ENCODE data around the gene POLR3K.

POLR3K gene

DNA sequence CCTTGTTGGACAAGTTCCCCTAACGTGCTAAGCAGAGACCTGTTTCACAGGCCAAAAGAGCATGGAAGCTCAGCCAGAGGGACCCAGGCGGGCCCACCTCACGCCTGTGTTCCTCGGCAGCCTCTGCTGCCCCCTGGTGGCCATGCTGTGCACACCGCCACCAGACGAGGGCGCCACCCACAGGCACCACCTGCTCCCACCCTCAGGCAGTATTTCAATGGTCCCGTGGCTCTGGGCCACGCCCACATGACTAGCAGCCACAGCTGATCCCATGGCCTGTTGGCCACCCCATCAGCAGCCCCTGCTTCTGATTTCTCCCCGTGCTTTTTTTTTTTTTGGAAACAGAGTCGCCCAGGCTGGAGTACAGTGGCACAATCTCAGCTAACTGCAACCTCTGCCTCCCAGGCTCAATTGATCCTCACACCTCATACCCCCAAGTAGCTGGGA lies 43.5 kb upstream of the POLR3K start:
- H3K4me3 ChIP-seq (ENCODE audit: low read depth, low read length): no peak overlapping the region
- peak; percentile 100 for TF ChIP-seq CTCF (IDR thresholded peaks at IDR 0.05; ENCODE audit: low read depth, low read length)
- H3K36me3 ChIP-seq: peaks cover 23% of the 10 kb centered on the region; the same call in 1 of the 2 replicates
- no peak overlapping the region for H3K27ac ChIP-seq
- H3K9me3 ChIP-seq (ENCODE audit: severe bottlenecking): no peaks in the 10 kb centered on the region
- peak; percentile 92 for DNase-seq
- H3K27me3 ChIP-seq (ENCODE audit: insufficient read depth, low read depth, severe bottlenecking): no peaks in the 10 kb centered on the region

- no peaks in the 10 kb centered on the region for H3K9me3 ChIP-seq (ENCODE audit: severe bottlenecking)
- H3K36me3 ChIP-seq: peaks cover 24% of the 10 kb centered on the region; the same call in 1 of the 2 replicates
- no peak overlapping the region for H3K4me3 ChIP-seq (ENCODE audit: low read depth, low read length)
- no peak for DNase-seq
- no peaks in the 10 kb centered on the region for H3K27me3 ChIP-seq (ENCODE audit: insufficient read depth, low read depth, severe bottlenecking)
- no peak for TF ChIP-seq CTCF (IDR thresholded peaks at IDR 0.05; ENCODE audit: low read depth, low read length)
- H3K27ac ChIP-seq: no peak overlapping the region
Observed at GRCh38 chr16:94918-95265, 41.5 kb upstream of the POLR3K start.

GRCh38 chr16:92431-93339 lies 39.3 kb upstream of the POLR3K start:
- no peak for TF ChIP-seq CTCF (IDR thresholded peaks at IDR 0.05; ENCODE audit: low read depth, low read length)
- Histone ChIP-seq H3K4me3 (ENCODE audit: low read depth, low read length) (no peak overlapping the region), H3K27me3 (ENCODE audit: insufficient read depth, low read depth, severe bottlenecking) (no peaks in the 10 kb centered on the region), H3K9me3 (ENCODE audit: severe bottlenecking) (no peaks in the 10 kb centered on the region), H3K36me3 (peaks cover 36% of the 10 kb centered on the region; the same call in 1 of the 2 replicates), H3K27ac (no peak overlapping the region)
- no peak for DNase-seq

- TF ChIP-seq CTCF (IDR thresholded peaks at IDR 0.05; ENCODE audit: low read depth, low read length): no peak
- Histone ChIP-seq H3K36me3 (peaks cover 45% of the 10 kb centered on the region), H3K4me3 (ENCODE audit: low read depth, low read length) (no peak overlapping the region), H3K27me3 (ENCODE audit: insufficient read depth, low read depth, severe bottlenecking) (no peaks in the 10 kb centered on the region), H3K9me3 (ENCODE audit: severe bottlenecking) (no peaks in the 10 kb centered on the region), H3K27ac (no peak overlapping the region)
- no peak for DNase-seq
Observed at GRCh38 chr16:91484-91883, 38.1 kb upstream of the POLR3K start.

GRCh38 chr16:89391-90302 lies 36.2 kb upstream of the POLR3K start:
- H3K27me3 ChIP-seq (ENCODE audit: insufficient read depth, low read depth, severe bottlenecking): no peaks in the 10 kb centered on the region
- DNase-seq: no peak
- TF ChIP-seq CTCF (IDR thresholded peaks at IDR 0.05; ENCODE audit: low read depth, low read length): no peak
- no peak overlapping the region for H3K27ac ChIP-seq
- H3K9me3 ChIP-seq (ENCODE audit: severe bottlenecking): no peaks in the 10 kb centered on the region
- H3K36me3 ChIP-seq: peaks cover 55% of the 10 kb centered on the region
- H3K4me3 ChIP-seq (ENCODE audit: low read depth, low read length): no peak overlapping the region

All from WERI-Rb-1 (cell line).